Tibial nerve (tissue), 4 donors: ENCODE results near the gene HAUS3. TPM values are rescaled to one million over a fixed set of nuclear protein-coding genes. Genes with fewer than 3 reads are reported as not detected.

Experiments
- DNase-seq, 2 donors: peaks; one replicate each; pipeline ENCODE4 v3.0.0-alpha.2; 2019; ENCODE audit warnings: low spot score in 2 of 2
- H3K27ac ChIP-seq, 4 donors: fragments of 200-600 bp; sonication (generic) in 3 of 4; one replicate each; pipeline ENCODE4 v1.5.1; 2017 to 2019; ENCODE audit warnings: mild to moderate bottlenecking in 1 of 4
- H3K27me3 ChIP-seq, 2 donors: fragments of 200-600 bp; sonication (generic) in 1 of 2; one replicate each; pipeline versions ENCODE4 v1.5.1 to v1.6.0; 2017 to 2019
- H3K36me3 ChIP-seq, 3 donors: fragments of 200-600 bp; sonication (generic); one replicate each; pipeline ENCODE4 v1.5.1; 2018 to 2019
- H3K4me1 ChIP-seq, 4 donors: fragments of 200-600 bp; sonication (generic) in 3 of 4; one replicate each; pipeline ENCODE4 v1.5.1; 2017 to 2019
- H3K4me3 ChIP-seq, 4 donors: fragments of 200-600 bp; sonication (generic) in 3 of 4; one replicate each; pipeline ENCODE4 v1.5.1; 2017 to 2019; ENCODE audit warnings: mild to moderate bottlenecking in 1 of 4, moderate library complexity in 1 of 4
- H3K9me3 ChIP-seq, 4 donors: fragments of 200-600 bp; sonication (generic) in 3 of 4; one replicate each; pipeline ENCODE4 v1.5.1; 2017 to 2019
- CTCF ChIP-seq, 5 experiments: fragments of 200-600 bp in 3 of 5; fragments of 450-650 bp in 2 of 5; sonication (generic) in 3 of 5; IDR thresholded peaks; one replicate each; pipeline ENCODE4 v1.5.1; 2016 to 2019; ENCODE audit warnings: antibody characterized with exemption in 5 of 5, mild to moderate bottlenecking in 3 of 5, moderate library complexity in 2 of 5
- EP300 ChIP-seq, 2 donors: sonication (generic); formaldehyde crosslinking; IDR thresholded peaks; one replicate each; pipeline ENCODE4 v1.6.1; 2017; ENCODE audit warnings: antibody characterized with exemption in 2 of 2, mild to moderate bottlenecking in 1 of 2
- POLR2A ChIP-seq, 2 donors: fragments of 450-650 bp; IDR thresholded peaks; one replicate each; pipeline ENCODE4 v1.6.1; 2017; ENCODE audit warnings: antibody characterized with exemption in 2 of 2, mild to moderate bottlenecking in 2 of 2, moderate library complexity in 2 of 2
- WGBS, 2 donors: methylation state at CpG; one replicate each; pipeline ENCODE4 v1.1.5; 2018; 5-methylcytosine and 5-hydroxymethylcytosine counted together
- total RNA-seq, 4 donors: library from RNA; depleted of rRNA; stranded (reverse); fragments of >200 nt; gene quantifications; one replicate each; pipeline ENCODE4 v1.1.0, GENCODE V29; 2016

The HAUS3 gene
- total RNA-seq, 4 donors from 2014 or later, result 9.6 to 20.1 (median 17.5) TPM

- Histone ChIP-seq H3K9me3 (no peaks in the 10 kb centered on the region), H3K4me1 (peaks cover 0 to 18% (median 0%) of the 10 kb centered on the region in 4 donors), H3K27me3 (no peaks in the 10 kb centered on the region), H3K36me3 (peaks cover 0 to 2% (median 0%) of the 10 kb centered on the region in 3 donors), H3K27ac (no peak overlapping the region), H3K4me3 (no peak overlapping the region)
- 88 to 92% methylated on average over 6 to 10 of the region's 14 CpGs for WGBS, 2 donors
- DNase-seq, result peak in 1 of 2 donors; percentile 4
- TF ChIP-seq CTCF (IDR thresholded peaks at IDR 0.05), result no peak
- TF ChIP-seq POLR2A (IDR thresholded peaks at IDR 0.05), result no peak
- TF ChIP-seq EP300 (IDR thresholded peaks at IDR 0.05), result no peak
Measured at GRCh38 chr4:2289311-2289954, 47.5 kb upstream of the HAUS3 start.

DNA sequence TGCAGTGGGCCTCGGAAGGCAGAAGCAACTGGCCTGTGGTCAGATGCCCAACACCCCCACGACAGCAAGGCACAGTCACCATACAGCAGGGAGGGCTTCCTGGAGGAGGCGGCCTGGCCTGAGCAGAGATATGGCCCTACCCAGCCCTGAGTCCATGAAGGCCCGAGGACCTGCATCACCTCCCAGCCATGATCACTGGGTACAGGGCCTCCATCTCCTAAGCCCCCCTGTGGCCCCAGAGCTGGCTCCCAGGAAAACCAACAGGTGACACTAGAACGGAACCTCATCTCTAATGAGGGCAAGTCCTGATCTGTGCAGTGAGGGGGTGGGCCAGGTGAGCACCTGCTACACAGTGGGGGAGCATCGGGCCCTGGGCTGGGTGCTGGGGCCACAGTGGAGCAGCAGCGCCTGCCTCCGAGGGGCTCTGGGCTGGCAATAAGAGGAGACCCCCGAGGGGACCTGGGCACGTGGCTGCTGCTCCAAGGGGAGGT, 46.2 kb upstream of the HAUS3 start:
- H3K9me3 ChIP-seq, result no peaks in the 10 kb centered on the region
- H3K4me3 ChIP-seq, result no peak overlapping the region
- H3K4me1 ChIP-seq, result peaks cover 0 to 18% (median 0%) of the 10 kb centered on the region in 4 donors
- no peak overlapping the region for H3K27ac ChIP-seq
- 82 to 85% methylated on average over 10 of the region's 10 CpGs for WGBS, 2 donors
- H3K36me3 ChIP-seq, result peaks cover 0 to 4% (median 0%) of the 10 kb centered on the region in 3 donors
- no peaks in the 10 kb centered on the region for H3K27me3 ChIP-seq
- TF ChIP-seq CTCF (IDR thresholded peaks at IDR 0.05) (no peak), POLR2A (IDR thresholded peaks at IDR 0.05) (no peak), EP300 (IDR thresholded peaks at IDR 0.05) (no peak)
- DNase-seq, result no peak

DNA sequence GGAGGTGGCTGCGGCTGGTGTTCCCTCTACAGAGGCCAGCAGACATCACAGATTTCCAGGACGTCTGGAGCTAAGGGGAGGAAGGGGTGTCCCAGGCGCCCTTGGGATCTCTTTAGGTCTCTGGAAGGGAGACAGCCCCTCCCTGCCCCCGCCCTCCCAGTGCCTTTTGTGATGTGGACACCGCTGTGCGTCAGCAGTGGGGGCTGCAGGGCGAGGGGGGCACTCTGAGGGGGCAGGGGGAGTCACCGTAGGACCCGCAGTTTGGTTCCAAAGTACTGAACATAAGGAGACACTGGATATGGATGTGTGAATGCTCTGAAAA, 45.6 kb upstream of the HAUS3 start:
- Histone ChIP-seq H3K27ac (no peak overlapping the region), H3K36me3 (peaks cover 0 to 4% (median 0%) of the 10 kb centered on the region in 3 donors), H3K27me3 (no peaks in the 10 kb centered on the region), H3K4me3 (no peak overlapping the region), H3K9me3 (no peaks in the 10 kb centered on the region), H3K4me1 (peaks cover 0 to 15% (median 0%) of the 10 kb centered on the region in 4 donors)
- WGBS, 2 donors, result 74 to 77% methylated on average over 9 of the region's 9 CpGs
- TF ChIP-seq CTCF (IDR thresholded peaks at IDR 0.05) (no peak), EP300 (IDR thresholded peaks at IDR 0.05) (no peak), POLR2A (IDR thresholded peaks at IDR 0.05) (no peak)
- DNase-seq, result no peak

- no peaks in the 10 kb centered on the region for H3K9me3 ChIP-seq
- H3K36me3 ChIP-seq, result peaks cover 0 to 4% (median 0%) of the 10 kb centered on the region in 3 donors
- H3K4me3 ChIP-seq, result no peak overlapping the region
- H3K4me1 ChIP-seq, result peaks cover 0 to 10% (median 0%) of the 10 kb centered on the region in 4 donors
- H3K27ac ChIP-seq, result no peak overlapping the region
- DNase-seq, result peak in 1 of 2 donors; percentile 9
- H3K27me3 ChIP-seq, result no peaks in the 10 kb centered on the region
- 77 to 80% methylated on average over 18 of the region's 19 CpGs for WGBS, 2 donors
- TF ChIP-seq EP300 (IDR thresholded peaks at IDR 0.05) (no peak), POLR2A (IDR thresholded peaks at IDR 0.05) (no peak), CTCF (IDR thresholded peaks at IDR 0.05) (no peak)
Measured at GRCh38 chr4:2286904-2287593, 45.1 kb upstream of the HAUS3 start.
